NCI-H2171 (cell line): ENCODE data around the gene TMEM238.
A peak's percentile ranks its signal among the peaks of the same experiment; 100 is the strongest.

ENCODE experiments used
- DNase-seq: peaks from one replicate; lab custom pipeline; 2025; lab: John Stamatoyannopoulos, UW

Gene TMEM238

GRCh38 chr19:55358493-55358892 lies 25.6 kb downstream of the TMEM238 start:
- no peak for DNase-seq

DNA sequence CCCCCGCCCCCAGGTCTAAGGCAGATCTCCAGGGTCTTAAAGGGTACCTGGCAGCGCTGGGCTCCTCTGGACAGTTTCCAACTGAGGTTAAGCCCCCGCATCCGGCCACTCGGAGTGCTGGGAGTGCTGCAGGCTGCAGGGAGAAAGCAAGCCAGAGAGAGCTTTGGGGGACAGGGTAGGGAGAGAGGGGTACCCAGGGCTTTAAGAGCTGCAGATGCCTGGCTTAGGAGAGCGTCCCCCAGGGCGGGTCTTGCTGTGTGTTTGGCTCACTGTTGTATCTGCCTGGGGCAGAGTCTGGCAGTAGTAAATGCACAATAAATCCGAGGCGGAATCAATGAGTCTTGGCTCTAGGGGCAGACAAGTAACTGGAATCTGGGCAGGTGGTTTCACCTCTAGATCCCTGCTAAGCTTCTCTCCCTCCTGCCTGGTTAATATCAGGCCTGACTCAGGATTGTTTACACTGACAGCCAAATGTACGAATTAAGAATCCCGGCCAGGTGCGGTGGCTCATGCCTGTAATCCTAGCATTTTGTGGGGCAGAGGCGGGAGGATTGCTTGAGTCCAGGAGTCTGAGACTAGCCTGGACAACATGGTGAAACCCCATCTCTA lies 28.8 kb downstream of the TMEM238 start:
- no peak for DNase-seq

- no peak for DNase-seq
Measured at GRCh38 chr19:55354698-55355212, 29.3 kb downstream of the TMEM238 start, which contains the start of gene COX6B2. Gene COX6B2 (minus strand): TSS chr19:55354719. CDS start chr19:55354521, 198 bp downstream.

- DNase-seq = peak; percentile 30
Measured at GRCh38 chr19:55353803-55354697, 30.0 kb downstream of the TMEM238 start.

DNA sequence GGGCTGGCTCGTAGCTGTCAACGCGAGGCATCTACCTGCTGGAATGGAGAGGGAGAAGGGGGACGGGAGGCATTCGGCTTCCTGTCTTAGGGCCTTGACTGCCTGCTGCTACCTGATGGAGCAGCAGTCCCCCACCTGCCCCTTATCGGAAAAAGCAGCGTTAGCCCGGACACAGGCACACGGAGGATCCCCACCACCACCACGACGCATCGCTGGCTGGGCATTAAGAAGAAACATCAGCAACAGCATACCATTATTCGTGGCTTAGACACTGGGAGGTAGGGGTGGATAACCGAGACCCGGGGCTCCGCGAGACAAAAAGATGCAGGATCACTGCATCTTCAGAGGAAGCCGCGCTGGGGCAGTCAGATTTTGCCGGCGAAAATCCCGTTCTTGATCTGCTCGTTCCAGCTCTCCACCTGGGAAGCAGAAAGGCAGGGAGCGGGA lies 30.7 kb downstream of the TMEM238 start:
- no peak for DNase-seq

- no peak for DNase-seq
Measured at GRCh38 chr19:55352549-55353145, 31.4 kb downstream of the TMEM238 start.

DNA sequence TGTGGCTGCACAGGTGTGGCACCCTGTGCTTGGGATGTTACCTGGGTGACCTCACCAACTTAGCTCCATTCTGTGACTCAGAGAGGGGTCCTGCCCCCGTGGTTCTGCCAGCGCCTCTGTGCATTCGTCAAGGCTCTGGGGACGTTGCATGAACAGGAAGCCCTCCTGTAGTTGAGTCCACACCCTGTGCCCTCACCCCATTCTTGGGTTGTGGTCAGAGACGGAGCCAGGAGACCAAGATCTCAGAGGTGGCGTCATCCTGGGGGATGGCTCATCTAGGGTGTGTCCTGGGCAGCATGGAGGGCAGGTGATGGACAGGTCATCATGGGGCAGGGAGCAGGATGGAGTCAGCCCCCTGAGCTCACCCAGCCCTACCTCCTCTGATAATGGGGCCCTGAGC lies 32.1 kb downstream of the TMEM238 start:
- no peak for DNase-seq

- DNase-seq = no peak
Measured at GRCh38 chr19:55350620-55351315, 33.3 kb downstream of the TMEM238 start.

- no peak for DNase-seq
Measured at GRCh38 chr19:55348317-55349034, 35.6 kb downstream of the TMEM238 start.

DNA sequence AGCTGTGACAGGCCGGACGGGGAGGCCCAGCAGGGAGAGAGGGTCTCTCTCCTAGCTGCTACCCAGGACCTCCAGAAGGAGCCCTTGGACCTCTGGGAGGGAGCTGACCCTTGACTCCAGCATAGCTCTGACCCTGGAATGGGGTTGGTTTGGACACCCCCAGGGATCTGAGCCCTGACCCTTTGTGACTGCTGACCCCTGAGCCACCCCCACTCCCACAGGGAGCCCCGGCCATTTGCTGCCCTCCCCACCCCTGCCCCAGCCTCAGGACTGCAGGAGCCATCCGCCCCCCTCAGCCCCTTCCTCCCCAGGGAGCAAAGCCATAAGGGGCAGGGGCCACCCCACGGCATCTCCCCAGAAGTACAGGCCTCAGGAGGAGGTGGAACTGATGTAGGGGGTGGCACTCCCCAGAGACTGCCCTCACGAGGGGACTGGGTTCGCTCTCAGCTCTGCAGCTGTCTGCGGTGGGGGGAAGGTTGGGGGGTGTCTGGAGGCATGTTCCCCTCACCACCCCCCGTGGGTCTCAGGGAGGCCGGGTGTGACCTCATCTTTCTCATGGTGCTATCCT lies 36.6 kb downstream of the TMEM238 start:
- no peak for DNase-seq

DNA sequence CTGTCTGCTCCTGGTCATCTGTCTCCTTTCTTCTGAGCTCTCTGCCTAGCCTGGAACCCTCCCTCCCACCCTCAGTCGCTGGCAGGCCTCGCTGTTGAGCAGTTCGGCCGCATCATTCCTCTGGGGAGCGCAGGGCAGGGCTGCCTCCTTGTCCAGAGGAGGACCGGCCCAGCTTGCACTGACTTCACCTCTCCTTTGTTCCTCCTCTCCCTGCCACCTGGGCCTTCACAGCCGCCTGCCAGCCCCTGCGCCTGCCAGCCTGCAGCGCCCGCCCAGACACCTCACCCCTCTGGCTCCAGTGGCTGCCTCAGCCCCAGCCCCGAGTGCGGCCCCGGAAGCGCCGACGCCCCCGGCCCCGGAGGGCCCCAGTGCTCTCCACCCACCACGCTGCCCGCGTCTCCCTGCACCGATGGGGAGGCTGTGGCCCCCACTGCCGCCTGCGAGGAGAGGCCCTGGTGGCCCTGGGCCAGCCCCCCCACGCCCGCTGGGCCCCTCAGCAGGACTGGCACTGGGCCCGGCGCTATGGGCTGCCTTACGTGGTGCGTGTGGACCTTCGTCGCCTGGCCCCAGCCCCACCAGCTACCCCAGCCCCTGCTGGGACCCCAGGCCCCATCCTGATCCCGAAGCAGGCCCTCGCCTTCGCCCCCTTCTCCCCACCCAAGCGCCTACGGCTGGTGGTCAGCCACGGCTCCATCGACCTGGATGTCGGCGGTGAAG lies 37.2 kb downstream of the TMEM238 start:
- DNase-seq = no peak

DNA sequence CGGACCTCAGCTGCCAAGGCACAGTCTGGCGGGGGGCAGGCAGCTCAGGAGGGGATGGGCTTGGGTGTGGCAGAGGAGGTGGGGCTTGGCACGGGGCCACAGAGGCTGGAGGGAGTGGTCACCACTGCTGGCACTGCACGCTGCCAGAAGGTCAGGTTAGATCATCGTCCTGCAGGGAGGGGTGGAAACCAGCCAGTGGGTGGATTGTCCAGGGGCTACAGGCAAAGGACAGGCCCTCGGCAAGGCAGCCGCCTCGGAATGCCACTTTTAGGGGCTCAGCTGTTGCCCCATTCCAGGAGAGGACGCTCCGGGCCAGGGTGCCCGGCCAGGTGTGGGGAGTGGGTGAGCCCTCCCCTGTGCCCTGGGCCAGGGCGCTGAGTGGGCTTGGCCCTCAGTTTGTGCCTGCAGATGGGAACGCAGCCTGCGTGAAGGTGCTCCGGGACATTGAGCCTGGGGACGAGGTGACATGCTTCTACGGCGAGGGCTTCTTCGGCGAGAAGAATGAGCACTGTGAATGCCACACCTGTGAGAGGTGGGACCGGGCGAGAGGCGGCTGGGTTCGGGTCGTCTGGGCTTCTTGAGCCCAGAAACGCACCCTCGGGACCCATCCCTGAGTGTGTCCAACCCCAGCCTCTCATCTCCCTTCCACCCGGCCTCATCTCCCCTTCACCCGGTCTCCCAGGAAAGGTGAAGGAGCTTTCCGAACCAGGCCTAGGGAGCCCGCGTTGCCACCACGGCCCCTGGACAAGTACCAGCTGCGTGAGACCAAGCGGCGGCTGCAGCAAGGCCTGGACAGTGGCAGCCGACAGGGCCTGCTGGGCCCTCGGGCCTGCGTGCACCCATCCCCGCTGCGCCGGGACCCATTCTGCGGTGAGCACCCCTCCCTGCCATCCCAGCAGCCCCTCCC lies 38.0 kb downstream of the TMEM238 start:
- DNase-seq = no peak

GRCh38 chr19:55345101-55345817 lies 38.8 kb downstream of the TMEM238 start:
- DNase-seq = no peak

DNA sequence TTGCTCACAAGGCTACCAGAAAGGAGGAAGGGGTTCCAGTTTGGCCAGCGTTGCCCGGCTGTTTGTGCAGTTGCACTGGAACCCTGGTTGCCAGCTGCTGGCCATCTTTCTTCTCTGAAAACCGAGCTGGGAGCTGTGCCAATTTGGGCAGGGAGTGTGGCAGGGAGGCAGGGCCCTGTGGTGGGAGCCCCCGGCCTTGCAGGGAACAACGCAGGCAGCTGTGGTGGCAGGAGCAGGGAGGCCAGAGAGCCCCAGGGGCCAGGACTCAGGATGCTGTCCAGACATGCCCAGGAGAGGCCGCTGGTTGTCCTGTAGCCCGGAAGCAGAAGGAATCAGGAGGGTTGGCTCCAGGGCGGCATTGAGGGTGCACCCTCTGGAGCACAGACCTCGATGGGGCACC lies 39.6 kb downstream of the TMEM238 start:
- DNase-seq = no peak

DNA sequence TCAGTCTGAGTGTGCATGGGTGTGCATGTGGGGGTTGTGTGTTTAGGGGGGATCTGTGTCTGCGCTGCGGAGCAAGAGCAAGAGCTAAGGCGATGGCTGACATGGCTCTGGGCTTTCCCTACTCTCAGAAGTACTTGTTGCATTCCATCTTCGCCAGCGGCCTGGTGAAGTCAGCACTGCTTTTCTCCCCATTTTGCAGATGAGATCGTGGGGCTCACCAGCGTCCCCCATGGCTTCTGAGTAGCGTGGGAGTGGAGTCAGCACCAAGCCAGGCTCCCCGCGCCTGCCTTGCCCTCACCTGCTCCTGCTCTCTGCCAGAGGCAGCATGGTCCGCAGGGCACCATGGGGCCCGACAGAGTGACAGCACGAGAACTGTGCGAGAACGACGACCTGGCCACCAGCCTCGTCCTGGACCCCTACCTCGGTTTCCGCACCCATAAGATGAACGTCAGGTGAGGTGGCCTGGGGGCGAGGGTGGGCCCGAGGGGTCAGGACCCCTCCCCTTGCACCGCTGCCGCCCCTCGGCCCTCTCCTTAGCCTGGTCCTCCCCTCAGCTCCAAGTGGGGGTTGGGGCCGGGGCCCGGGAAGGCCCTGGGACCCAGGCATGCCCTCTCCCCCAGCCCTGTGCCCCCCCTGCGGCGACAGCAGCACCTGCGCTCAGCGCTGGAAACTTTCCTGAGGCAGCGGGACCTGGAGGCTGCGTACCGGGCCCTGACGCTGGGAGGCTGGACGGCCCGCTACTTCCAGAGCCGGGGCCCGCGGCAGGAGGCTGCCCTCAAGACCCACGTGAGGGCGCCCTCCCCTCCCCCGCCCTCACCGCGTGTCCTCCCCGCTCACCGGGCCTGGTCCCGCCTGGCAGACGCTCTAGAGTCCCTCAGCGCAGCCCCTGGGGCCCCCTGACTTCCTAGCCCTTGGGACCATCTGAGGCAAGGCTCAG lies 42.2 kb downstream of the TMEM238 start:
- DNase-seq = no peak

- peak; percentile 88 for DNase-seq
Measured at GRCh38 chr19:55341171-55341588, 42.9 kb downstream of the TMEM238 start.

GRCh38 chr19:55340784-55341147 lies 43.3 kb downstream of the TMEM238 start:
- DNase-seq = peak; percentile 74
